ENCODE measurements around the gene ZNF827. TPM values are rescaled to one million over a fixed set of nuclear protein-coding genes. Genes with fewer than 3 reads are reported as not detected.

The ZNF827 gene
- total RNA-seq, 1 experiment from 2014 or later: 9.8 TPM

DNA sequence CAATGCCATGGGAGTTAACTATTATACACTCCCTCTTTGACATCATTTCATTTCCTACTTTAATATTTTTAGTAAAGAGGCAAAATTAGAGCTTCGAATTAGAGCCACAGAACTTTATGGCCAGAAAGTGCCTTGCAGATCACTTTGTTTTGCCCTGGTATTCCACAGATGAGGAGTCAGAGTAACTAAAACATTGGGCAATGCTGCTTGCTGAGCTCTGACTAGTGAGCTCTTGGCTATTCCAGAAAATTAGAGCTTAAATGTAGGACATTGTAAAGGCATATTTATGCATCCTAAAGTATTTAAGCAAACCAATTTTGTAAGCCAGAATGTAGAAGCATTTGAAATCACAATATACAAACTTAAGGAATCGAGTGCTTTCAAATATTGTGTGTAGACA lies 6.3 kb upstream of the ZNF827 start:
- Histone ChIP-seq H3F3A (ENCODE audit: low read length, unreplicated experiment) (no peaks in the 10 kb centered on the region), H3K27ac (ENCODE audit: low read length) (no peak overlapping the region), H3K9ac (ENCODE audit: low read length) (no peak overlapping the region), H4K20me1 (ENCODE audit: low read length) (no peaks in the 10 kb centered on the region), H3K4me3 (ENCODE audit: low read length) (no peak overlapping the region), H3K9me3 (ENCODE audit: low read length) (no peaks in the 10 kb centered on the region), H2AFZ (ENCODE audit: low read length) (no peak overlapping the region), H3K27me3 (ENCODE audit: low read length) (no peaks in the 10 kb centered on the region), H3K79me2 (ENCODE audit: low read length) (no peaks in the 10 kb centered on the region), H3K9me2 (replicated peaks; ENCODE audit: low read length) (no peaks in the 10 kb centered on the region), H3K4me2 (ENCODE audit: low read length) (no peak overlapping the region), H3K36me3 (ENCODE audit: low read depth, low read length) (no peaks in the 10 kb centered on the region), H3K4me1 (ENCODE audit: insufficient read depth, low read length) (peaks cover 17% of the 10 kb centered on the region)
- ChIA-PET POLR2A (ENCODE audit: unreplicated experiment) (no interaction called here), CTCF (no interaction called here)
- intact Hi-C loops (cut with micrococcal nuclease): no loop called here
- DNase-seq: no peak
- TF ChIP-seq EZH2phosphoT487 (IDR thresholded peaks at IDR 0.05; ENCODE audit: borderline replicate concordance, low read length) (no peak), EZH2 (IDR thresholded peaks at IDR 0.05; ENCODE audit: low read length, unreplicated experiment) (no peak)
- TF ChIP-seq, protein P1, sequence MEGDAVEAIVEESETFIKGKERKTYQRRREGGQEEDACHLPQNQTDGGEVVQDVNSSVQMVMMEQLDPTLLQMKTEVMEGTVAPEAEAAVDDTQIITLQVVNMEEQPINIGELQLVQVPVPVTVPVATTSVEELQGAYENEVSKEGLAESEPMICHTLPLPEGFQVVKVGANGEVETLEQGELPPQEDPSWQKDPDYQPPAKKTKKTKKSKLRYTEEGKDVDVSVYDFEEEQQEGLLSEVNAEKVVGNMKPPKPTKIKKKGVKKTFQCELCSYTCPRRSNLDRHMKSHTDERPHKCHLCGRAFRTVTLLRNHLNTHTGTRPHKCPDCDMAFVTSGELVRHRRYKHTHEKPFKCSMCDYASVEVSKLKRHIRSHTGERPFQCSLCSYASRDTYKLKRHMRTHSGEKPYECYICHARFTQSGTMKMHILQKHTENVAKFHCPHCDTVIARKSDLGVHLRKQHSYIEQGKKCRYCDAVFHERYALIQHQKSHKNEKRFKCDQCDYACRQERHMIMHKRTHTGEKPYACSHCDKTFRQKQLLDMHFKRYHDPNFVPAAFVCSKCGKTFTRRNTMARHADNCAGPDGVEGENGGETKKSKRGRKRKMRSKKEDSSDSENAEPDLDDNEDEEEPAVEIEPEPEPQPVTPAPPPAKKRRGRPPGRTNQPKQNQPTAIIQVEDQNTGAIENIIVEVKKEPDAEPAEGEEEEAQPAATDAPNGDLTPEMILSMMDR (conservative IDR thresholded peaks at IDR 0.05; ENCODE audit: low read depth, low read length): no peak
- no peak for ATAC-seq
- no TSS peak for BruUV-seq (replicated peaks)

DNA sequence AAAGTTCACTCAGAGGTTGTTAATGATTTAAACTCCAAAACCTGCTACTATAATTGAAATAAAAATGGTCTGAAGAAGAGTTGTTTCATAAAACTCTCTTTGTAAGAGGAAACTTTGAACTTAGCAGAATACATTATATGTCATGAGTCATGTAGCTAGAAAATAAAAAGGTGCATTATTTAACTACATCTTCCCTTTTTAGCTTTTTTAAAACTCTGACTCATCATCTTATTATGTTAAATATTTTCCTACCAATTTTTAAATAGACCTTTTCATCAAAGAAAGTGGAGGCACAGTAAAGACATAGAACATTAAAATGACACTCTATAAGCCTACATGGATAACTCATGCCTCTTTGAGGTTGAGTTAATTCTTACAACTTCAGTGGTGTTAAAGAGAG lies 1.2 kb upstream of the ZNF827 start:
- ATAC-seq: peak; percentile 16
- intact Hi-C loops (cut with micrococcal nuclease): loop anchor here (1.0 to 5.0 kb wide), 6 partner anchors 100 to 758 kb away; partner anchors contain the start of genes LSM6 and OTUD4
- no peaks in the 10 kb centered on the region for H3K36me3 ChIP-seq (ENCODE audit: low read depth, low read length)
- no TSS peak for BruUV-seq (replicated peaks)
- peak overlapping the region; percentile 96 for H2AFZ ChIP-seq (ENCODE audit: low read length)
- no peaks in the 10 kb centered on the region for H4K20me1 ChIP-seq (ENCODE audit: low read length)
- TF ChIP-seq, protein P1 (conservative IDR thresholded peaks at IDR 0.05; ENCODE audit: low read depth, low read length): no peak
- TF ChIP-seq EZH2phosphoT487 (IDR thresholded peaks at IDR 0.05; ENCODE audit: borderline replicate concordance, low read length) (no peak), EZH2 (IDR thresholded peaks at IDR 0.05; ENCODE audit: low read length, unreplicated experiment) (no peak)
- POLR2A ChIA-PET (ENCODE audit: unreplicated experiment): interaction anchor here (0.8 kb wide), 1 partner anchor 750 kb away, joined by 6 read pairs; no protein-coding TSS in a partner anchor
- H3K4me3 ChIP-seq (ENCODE audit: low read length): peak overlapping the region; percentile 93
- H3F3A ChIP-seq (ENCODE audit: low read length, unreplicated experiment): peaks cover 6% of the 10 kb centered on the region
- peaks cover 22% of the 10 kb centered on the region for H3K79me2 ChIP-seq (ENCODE audit: low read length)
- peak overlapping the region; percentile 83 for H3K4me2 ChIP-seq (ENCODE audit: low read length)
- no peaks in the 10 kb centered on the region for H3K9me2 ChIP-seq (replicated peaks; ENCODE audit: low read length)
- H3K27me3 ChIP-seq (ENCODE audit: low read length): no peaks in the 10 kb centered on the region
- peak overlapping the region; percentile 58 for H3K27ac ChIP-seq (ENCODE audit: low read length)
- CTCF ChIA-PET: interaction anchor here (0.7 to 1.0 kb wide), 3 partner anchors 160 to 1836 kb away, joined by 3 to 6 read pairs (median 3); no protein-coding TSS in a partner anchor
- peak; percentile 73 for DNase-seq
- H3K4me1 ChIP-seq (ENCODE audit: insufficient read depth, low read length): peaks cover 23% of the 10 kb centered on the region
- no peaks in the 10 kb centered on the region for H3K9me3 ChIP-seq (ENCODE audit: low read length)
- no peak overlapping the region; the same call in 1 of the 2 replicates for H3K9ac ChIP-seq (ENCODE audit: low read length)

DNA sequence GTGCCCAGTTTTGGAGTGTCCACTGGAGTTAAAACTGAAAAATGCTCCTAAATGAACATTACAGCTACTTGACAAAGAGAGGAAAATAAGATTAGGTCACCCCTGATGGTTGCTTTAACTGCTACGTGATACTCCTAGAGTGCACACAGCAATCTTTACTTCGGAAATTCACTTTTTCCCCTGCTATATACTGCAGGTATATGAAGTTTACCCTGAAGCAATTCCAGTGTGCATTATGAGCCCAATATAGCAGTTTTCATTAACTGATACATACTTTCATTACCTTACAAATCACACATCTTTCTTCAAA lies 773 bp upstream of the ZNF827 start:
- Histone ChIP-seq H4K20me1 (ENCODE audit: low read length) (no peaks in the 10 kb centered on the region), H3K27me3 (ENCODE audit: low read length) (no peaks in the 10 kb centered on the region), H2AFZ (ENCODE audit: low read length) (peak overlapping the region; percentile 96), H3K9me2 (replicated peaks; ENCODE audit: low read length) (no peaks in the 10 kb centered on the region), H3K79me2 (ENCODE audit: low read length) (peaks cover 27% of the 10 kb centered on the region), H3K9ac (ENCODE audit: low read length) (peak overlapping the region; percentile 47), H3K36me3 (ENCODE audit: low read depth, low read length) (no peaks in the 10 kb centered on the region), H3K4me3 (ENCODE audit: low read length) (peak overlapping the region; percentile 93), H3K4me2 (ENCODE audit: low read length) (peak overlapping the region; percentile 83), H3F3A (ENCODE audit: low read length, unreplicated experiment) (peaks cover 6% of the 10 kb centered on the region), H3K4me1 (ENCODE audit: insufficient read depth, low read length) (peaks cover 26% of the 10 kb centered on the region), H3K9me3 (ENCODE audit: low read length) (no peaks in the 10 kb centered on the region), H3K27ac (ENCODE audit: low read length) (peak overlapping the region; percentile 58)
- BruUV-seq (replicated peaks): TSS peak; percentile 42
- peak; percentile 45 for DNase-seq
- ATAC-seq: peak; percentile 11
- TF ChIP-seq, protein P1 (conservative IDR thresholded peaks at IDR 0.05; ENCODE audit: low read depth, low read length): no peak
- intact Hi-C loops (cut with micrococcal nuclease): loop anchor here (1.0 to 5.0 kb wide), 6 partner anchors 99 to 757 kb away; partner anchors contain the start of genes LSM6 and OTUD4
- ChIA-PET CTCF (interaction anchor here (1.0 kb wide), 1 partner anchor 722 kb away, joined by 6 read pairs; no protein-coding TSS in a partner anchor), POLR2A (ENCODE audit: unreplicated experiment) (interaction anchor here (0.8 kb wide), 2 partner anchors 207 to 749 kb away, joined by 3 to 6 read pairs; no protein-coding TSS in a partner anchor)

Measured in PC-3 (cell line).